Colonic mucosa (tissue), 4 donors: Measurements from ENCODE around the gene DLGAP1. TPM values are rescaled to one million over a fixed set of nuclear protein-coding genes. Genes with fewer than 3 reads are reported as not detected.
A peak's percentile ranks its signal among the peaks of the same experiment; 100 is the strongest.

Experiments used
- DNase-seq: peaks from one replicate; pipeline ENCODE4 v3.0.0-alpha.2; 2020
- H3K27ac ChIP-seq: fragments of 200-600 bp; one replicate; pipeline ENCODE4 v1.8.0; 2021
- H3K27me3 ChIP-seq: fragments of 200-600 bp; one replicate; pipeline ENCODE4 v1.8.0; 2021
- H3K36me3 ChIP-seq: fragments of 200-600 bp; one replicate; pipeline ENCODE4 v1.8.0; 2021
- H3K4me1 ChIP-seq: fragments of 200-600 bp; one replicate; pipeline ENCODE4 v1.8.0; 2021; ENCODE audit warnings: mild to moderate bottlenecking
- H3K4me3 ChIP-seq: fragments of 200-600 bp; one replicate; pipeline ENCODE4 v1.8.0; 2021
- H3K9ac ChIP-seq, 2 donors: one replicate each; pipeline ENCODE4 v1.7.0; 2013; ENCODE audit warnings: control low read depth in 2 of 2, low read depth in 2 of 2, low read length in 2 of 2
- H3K9me3 ChIP-seq: fragments of 200-600 bp; one replicate; pipeline ENCODE4 v1.8.0; 2021
- CTCF ChIP-seq: fragments of 200-600 bp; IDR thresholded peaks from one replicate; pipeline ENCODE4 v1.8.0; 2022; ENCODE audit warnings: antibody characterized with exemption, mild to moderate bottlenecking
- intact Hi-C: fragments of 100-400 bp; cut with DNase I; formaldehyde crosslinking; loops from one replicate; pipeline ENCODE4 v1.14.1; 2022
- microRNA-seq: library from miRNA; unstranded; fragments of <30 nt; microRNA quantifications from one replicate; pipeline ENCODE4, GENCODE V29; 2019
- total RNA-seq, 2 donors: library from RNA; stranded (reverse); fragmentation: NEBNext Ultra II Directional in 1 of 2; extraction: Animal tissue kit (Norgen Biotek cat#: 25700) in 1 of 2; gene quantifications; one replicate each; pipeline ENCODE4 v1.2.1, GENCODE V29; 2021
- donor health status: healthy.
- donor health status: DM: no; HTN: no; CAD: no.
- donor health status: DM: no; HTN: no; CAD: no.

The DLGAP1 gene
- total RNA-seq, 2 donors from 2014 or later: 0.25 to 0.50 TPM

GRCh38 chr18:3447895-3448837 lies 1006.9 kb downstream of the DLGAP1 start:
- Histone ChIP-seq H3K27ac (peak overlapping the region; percentile 100), H3K9me3 (no peaks in the 10 kb centered on the region), H3K4me3 (peak overlapping the region; percentile 68), H3K4me1 (peaks cover 8% of the 10 kb centered on the region), H3K36me3 (no peaks in the 10 kb centered on the region), H3K9ac (peak overlapping the region; percentile 84 to 100), H3K27me3 (no peaks in the 10 kb centered on the region)
- peak; percentile 96 for DNase-seq
- no peak for TF ChIP-seq CTCF
- intact Hi-C loops: loop anchor here (5.0 kb wide), 2 partner anchors 144 to 219 kb away; no protein-coding TSS in a partner anchor

- Histone ChIP-seq H3K9me3 (no peaks in the 10 kb centered on the region), H3K4me3 (peak overlapping the region; percentile 68), H3K9ac (peak overlapping the region; percentile 84 to 100), H3K27me3 (no peaks in the 10 kb centered on the region), H3K36me3 (no peaks in the 10 kb centered on the region), H3K4me1 (peaks cover 8% of the 10 kb centered on the region), H3K27ac (peak overlapping the region; percentile 100)
- DNase-seq: no peak
- TF ChIP-seq CTCF: no peak
- intact Hi-C loops: loop anchor here (5.0 kb wide), 2 partner anchors 145 to 220 kb away; no protein-coding TSS in a partner anchor
Measured at GRCh38 chr18:3447068-3447894, 1007.8 kb downstream of the DLGAP1 start.

Small RNA genes lying within 50 kb of the gene (microRNA-seq; reads per million reads assigned to microRNA genes)
- gene MIR6718: not detected
